HUES48 (cell line): ENCODE results near the gene ZDHHC23.

Experiments
- H3K27ac ChIP-seq: one replicate; pipeline ENCODE4 v1.7.0; 2013; ENCODE audit warnings: low read depth, low read length, inconsistent platforms
- H3K27me3 ChIP-seq: 2 replicates; pipeline ENCODE4 v1.6.1; 2013; ENCODE audit warnings: mild to moderate bottlenecking, low read length; ENCODE audit not compliant: control insufficient read depth, insufficient read depth
- H3K36me3 ChIP-seq: 2 replicates; pipeline ENCODE4 v1.6.1; 2013; ENCODE audit warnings: low read length; ENCODE audit not compliant: control insufficient read depth, insufficient read depth
- H3K4me1 ChIP-seq: 2 replicates; pipeline ENCODE4 v1.6.1; 2013; ENCODE audit warnings: mild to moderate bottlenecking, low read length; ENCODE audit not compliant: control insufficient read depth, insufficient read depth
- H3K4me3 ChIP-seq: 2 replicates; pipeline ENCODE4 v1.5.1; 2013; ENCODE audit warnings: mild to moderate bottlenecking, low read depth, low read length
- H3K9ac ChIP-seq: 2 replicates; pipeline ENCODE4 v1.6.1; 2013; ENCODE audit warnings: mild to moderate bottlenecking, low read depth, low read length, moderate library complexity
- H3K9me3 ChIP-seq: 2 replicates; pipeline ENCODE4 v1.6.1; 2013; ENCODE audit warnings: low read length; ENCODE audit not compliant: control insufficient read depth, insufficient read depth

Gene ZDHHC23

DNA sequence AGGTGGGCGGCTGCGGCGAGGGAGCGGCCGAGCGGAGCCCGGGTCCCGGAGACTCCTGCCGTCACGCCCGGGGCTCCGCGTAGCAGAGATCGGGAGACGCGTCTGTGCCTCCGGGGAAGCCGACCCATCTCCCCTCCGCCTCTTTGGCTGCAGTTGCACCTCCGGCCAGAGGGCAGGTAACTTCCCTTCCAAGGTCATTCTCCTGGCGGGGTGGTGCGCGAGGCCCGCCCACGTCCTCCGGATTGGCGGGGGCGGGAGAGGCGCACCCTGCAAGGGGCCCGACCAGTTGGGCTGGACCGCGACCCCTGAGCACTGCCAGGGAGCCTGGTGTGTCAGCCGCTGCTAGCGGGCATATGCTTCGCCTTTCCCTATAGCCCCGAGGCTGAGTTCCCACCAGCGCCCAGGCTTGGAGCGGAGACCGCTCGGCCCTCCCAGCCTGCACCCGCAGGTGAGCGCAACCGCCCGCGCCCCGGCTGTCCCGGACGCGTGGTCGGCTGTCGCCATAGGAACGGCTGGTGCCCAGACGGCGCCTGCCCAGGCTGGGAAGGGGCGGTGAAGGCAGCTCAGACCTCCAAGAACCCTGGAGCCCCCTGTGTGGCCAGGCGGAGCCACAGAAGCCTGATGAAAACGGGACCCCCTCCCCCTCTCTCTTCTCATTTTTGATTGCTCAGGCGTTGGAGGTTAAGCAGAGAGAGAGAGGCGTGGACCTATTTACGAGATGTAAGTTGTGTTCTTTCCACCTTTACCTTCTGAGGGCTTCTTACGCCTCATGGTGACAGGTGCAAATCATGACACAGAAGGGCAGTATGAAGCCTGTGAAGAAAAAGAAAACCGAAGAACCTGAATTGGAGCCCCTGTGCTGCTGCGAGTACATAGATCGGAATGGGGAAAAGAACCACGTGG is 453 bp downstream of the ZDHHC23 start:
- 0 out of 2 replicates have a peak, but pooled peaks cover 5% of the 10 kb centered on the region for H3K27me3 ChIP-seq
- H3K4me1 ChIP-seq: peaks cover 17% of the 10 kb centered on the region
- peaks cover 12% of the 10 kb centered on the region; the same call in 1 of the 2 replicates for H3K36me3 ChIP-seq
- H3K4me3 ChIP-seq: peak overlapping the region; percentile 68
- H3K27ac ChIP-seq: peak overlapping the region; percentile 62
- H3K9me3 ChIP-seq: no peaks in the 10 kb centered on the region
- H3K9ac ChIP-seq: peak overlapping the region; percentile 35; the same call in 1 of the 2 replicates

DNA sequence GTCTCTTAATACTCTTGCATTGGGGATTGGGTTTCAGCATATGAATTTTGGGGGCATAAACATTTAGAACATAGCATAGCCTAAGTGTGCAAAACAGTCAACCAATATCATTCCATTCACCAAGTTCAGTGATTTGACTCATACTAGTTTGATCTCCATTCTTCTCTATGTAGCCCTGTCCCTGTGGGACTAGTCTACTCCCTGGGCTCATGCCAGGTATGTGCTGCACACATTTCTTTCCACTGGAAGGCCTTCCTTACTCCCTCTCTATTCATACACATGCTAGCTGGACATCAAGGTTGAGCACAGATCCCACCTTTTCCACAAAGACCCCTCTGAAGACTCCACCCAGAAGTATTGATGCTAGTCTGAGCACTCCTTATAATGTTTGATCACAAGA is 5.1 kb downstream of the ZDHHC23 start:
- Histone ChIP-seq H3K27ac (no peak overlapping the region), H3K27me3 (0 out of 2 replicates have a peak, but pooled peaks cover 5% of the 10 kb centered on the region), H3K36me3 (peaks cover 54% of the 10 kb centered on the region), H3K4me1 (peaks cover 7% of the 10 kb centered on the region), H3K9ac (no peak overlapping the region), H3K4me3 (no peak overlapping the region), H3K9me3 (no peaks in the 10 kb centered on the region)

DNA sequence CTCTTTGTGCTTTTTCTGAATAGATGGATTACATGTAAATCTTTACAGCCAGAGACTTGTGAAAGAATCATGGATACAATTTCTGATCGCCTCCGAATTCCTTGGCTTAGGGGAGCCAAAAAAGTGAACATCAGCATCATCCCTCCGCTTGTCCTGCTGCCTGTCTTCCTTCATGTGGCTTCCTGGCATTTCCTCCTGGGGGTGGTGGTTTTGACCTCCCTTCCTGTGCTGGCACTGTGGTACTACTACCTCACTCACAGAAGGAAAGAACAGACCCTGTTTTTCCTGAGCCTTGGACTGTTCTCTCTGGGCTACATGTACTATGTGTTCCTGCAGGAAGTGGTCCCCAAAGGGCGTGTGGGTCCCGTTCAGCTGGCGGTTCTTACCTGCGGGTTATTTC is 5.9 kb downstream of the ZDHHC23 start:
- H3K4me1 ChIP-seq: peaks cover 6% of the 10 kb centered on the region
- H3K36me3 ChIP-seq: peaks cover 60% of the 10 kb centered on the region
- H3K9ac ChIP-seq: no peak overlapping the region
- no peaks in the 10 kb centered on the region for H3K9me3 ChIP-seq
- no peak overlapping the region for H3K27ac ChIP-seq
- 0 out of 2 replicates have a peak, but pooled peaks cover 5% of the 10 kb centered on the region for H3K27me3 ChIP-seq
- no peak overlapping the region for H3K4me3 ChIP-seq

DNA sequence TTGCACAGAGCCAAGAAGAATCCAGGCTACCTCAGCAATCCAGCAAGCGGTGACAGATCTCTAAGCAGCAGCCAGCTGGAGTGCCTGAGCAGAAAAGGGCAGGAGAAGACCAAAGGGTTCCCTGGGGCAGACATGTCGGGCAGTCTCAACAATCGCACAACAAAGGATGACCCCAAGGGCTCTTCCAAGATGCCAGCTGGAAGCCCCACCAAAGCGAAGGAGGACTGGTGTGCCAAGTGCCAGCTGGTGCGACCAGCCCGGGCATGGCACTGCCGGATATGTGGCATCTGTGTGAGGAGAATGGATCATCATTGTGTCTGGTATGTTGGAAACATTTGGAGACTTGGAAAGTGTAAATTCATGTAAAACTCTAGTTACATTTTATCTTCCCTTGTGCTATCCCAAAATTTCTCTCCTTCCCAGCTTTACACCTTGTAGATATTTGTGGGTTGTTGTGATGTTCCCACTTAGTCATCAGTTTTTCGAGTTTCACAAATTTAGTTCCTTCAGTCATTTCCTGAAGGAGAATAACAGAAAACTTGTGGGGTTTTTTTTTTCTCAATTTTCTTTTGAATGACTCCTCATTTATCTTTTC is 6.4 kb downstream of the ZDHHC23 start:
- Histone ChIP-seq H3K27me3 (0 out of 2 replicates have a peak, but pooled peaks cover under 1% of the 10 kb centered on the region), H3K36me3 (peaks cover 65% of the 10 kb centered on the region), H3K9ac (no peak overlapping the region), H3K27ac (no peak overlapping the region), H3K4me1 (peaks cover under 1% of the 10 kb centered on the region; the same call in 1 of the 2 replicates), H3K4me3 (no peak overlapping the region), H3K9me3 (no peaks in the 10 kb centered on the region)

DNA sequence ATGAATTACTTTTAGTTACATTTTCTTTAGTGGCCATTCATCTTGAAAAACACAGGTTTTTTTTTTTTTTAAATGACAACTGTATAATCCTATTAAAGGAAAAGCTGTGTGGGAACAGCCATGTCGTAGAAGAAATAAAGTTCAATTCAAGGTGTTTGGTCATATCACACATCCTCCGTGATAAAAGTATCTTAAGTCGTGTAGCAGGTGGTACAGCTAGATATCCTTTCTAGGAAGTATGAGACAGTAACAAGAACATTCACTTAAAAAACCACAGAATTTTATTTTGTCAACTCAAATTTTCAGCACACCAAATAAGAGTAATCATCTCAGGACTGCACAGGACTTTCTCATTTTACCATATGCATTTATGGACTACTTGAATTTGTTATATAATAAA is 16.1 kb downstream of the ZDHHC23 start:
- no peak overlapping the region for H3K9ac ChIP-seq
- peaks cover 28% of the 10 kb centered on the region for H3K36me3 ChIP-seq
- H3K27ac ChIP-seq: no peak overlapping the region
- H3K4me1 ChIP-seq: peaks cover 11% of the 10 kb centered on the region
- no peak overlapping the region for H3K4me3 ChIP-seq
- no peaks in the 10 kb centered on the region for H3K27me3 ChIP-seq
- H3K9me3 ChIP-seq: no peaks in the 10 kb centered on the region

DNA sequence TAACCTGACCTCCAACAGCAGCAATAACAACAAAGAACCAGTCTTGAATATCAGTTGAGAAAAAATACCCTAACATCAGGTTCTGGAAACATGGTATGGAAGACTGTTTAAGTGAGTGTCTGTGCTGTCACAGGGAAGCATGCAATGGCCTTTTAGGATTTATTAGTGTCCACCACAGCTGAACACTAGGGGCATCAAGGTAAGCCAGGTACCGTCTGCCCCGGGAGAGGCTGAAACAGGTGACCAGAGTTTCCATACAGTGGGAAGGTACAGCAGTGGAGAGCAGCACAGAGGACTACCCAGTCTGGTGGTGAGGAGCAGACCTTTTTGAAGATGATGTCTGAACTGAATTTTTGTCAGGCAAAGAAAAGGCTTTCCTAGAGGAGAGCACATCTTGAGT is 18.4 kb downstream of the ZDHHC23 start:
- Histone ChIP-seq H3K9ac (no peak overlapping the region), H3K27ac (no peak overlapping the region), H3K36me3 (peaks cover 11% of the 10 kb centered on the region), H3K4me1 (peaks cover 11% of the 10 kb centered on the region), H3K9me3 (no peaks in the 10 kb centered on the region), H3K27me3 (no peaks in the 10 kb centered on the region), H3K4me3 (no peak overlapping the region)

DNA sequence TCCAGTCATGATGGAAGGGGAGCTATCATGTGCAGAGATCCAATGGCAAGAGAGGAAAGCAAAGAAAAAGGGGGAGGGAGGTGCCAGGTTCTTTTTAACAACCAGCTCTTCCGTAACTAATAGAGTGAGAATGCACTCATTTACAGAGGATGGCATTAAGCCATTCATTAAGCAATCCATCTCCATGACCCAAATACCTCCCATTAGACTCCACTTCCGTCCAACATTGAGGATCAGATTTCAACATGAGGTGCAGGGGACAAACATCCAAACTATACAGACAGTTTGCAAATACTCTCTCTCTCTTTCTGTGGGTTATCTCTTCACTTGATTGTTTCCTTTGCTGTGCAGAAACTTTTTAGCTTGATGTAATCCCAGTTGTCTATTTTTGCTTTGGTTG is 21.2 kb downstream of the ZDHHC23 start:
- Histone ChIP-seq H3K36me3 (peaks cover 4% of the 10 kb centered on the region), H3K4me1 (no peaks in the 10 kb centered on the region), H3K9ac (no peak overlapping the region), H3K4me3 (no peak overlapping the region), H3K9me3 (peaks cover 5% of the 10 kb centered on the region), H3K27me3 (no peaks in the 10 kb centered on the region), H3K27ac (no peak overlapping the region)

DNA sequence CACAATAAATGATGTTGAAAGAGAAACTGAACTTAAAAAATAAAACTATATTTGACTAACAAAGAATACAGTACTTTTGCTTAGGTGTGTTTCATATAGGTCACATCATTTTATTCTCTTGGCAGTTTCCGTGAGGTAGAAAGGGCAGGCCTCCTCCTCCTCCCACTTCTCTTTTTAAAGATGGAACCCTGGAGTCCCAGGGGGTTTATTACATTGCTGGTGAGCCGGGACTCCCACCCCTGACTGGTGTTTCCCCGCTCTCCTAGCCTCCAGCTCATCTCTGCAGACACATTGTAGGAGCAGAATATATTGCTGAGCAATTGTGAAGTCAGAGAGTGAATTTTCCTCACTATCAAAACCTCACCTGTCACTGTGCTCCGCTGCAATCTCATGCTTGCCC is 30.0 kb downstream of the ZDHHC23 start:
- H3K9ac ChIP-seq: no peak overlapping the region
- no peaks in the 10 kb centered on the region for H3K4me1 ChIP-seq
- no peak overlapping the region for H3K4me3 ChIP-seq
- peaks cover 5% of the 10 kb centered on the region for H3K9me3 ChIP-seq
- H3K27ac ChIP-seq: no peak overlapping the region
- no peaks in the 10 kb centered on the region for H3K36me3 ChIP-seq
- H3K27me3 ChIP-seq: no peaks in the 10 kb centered on the region

DNA sequence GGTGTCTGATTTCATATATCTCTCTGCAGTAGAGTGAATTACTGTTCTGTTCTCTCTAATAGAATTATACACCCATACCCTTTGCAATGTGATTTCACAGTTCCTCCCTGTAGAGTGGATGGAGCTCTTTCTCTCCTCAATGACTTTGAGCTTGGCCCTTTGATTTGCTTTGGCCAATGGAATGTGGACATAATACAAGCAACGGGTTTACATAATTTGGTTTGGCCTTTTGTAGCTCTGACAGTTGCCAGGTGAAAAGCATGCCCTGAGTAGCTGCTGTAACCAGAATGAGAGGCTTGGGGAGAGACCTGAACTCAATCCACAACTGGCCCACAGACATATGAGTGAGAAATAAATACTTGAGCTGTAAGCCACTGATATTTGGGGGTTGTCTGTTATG is 32.1 kb downstream of the ZDHHC23 start:
- Histone ChIP-seq H3K27me3 (no peaks in the 10 kb centered on the region), H3K4me1 (no peaks in the 10 kb centered on the region), H3K36me3 (no peaks in the 10 kb centered on the region), H3K9me3 (no peaks in the 10 kb centered on the region), H3K27ac (no peak overlapping the region), H3K4me3 (no peak overlapping the region), H3K9ac (no peak overlapping the region)

DNA sequence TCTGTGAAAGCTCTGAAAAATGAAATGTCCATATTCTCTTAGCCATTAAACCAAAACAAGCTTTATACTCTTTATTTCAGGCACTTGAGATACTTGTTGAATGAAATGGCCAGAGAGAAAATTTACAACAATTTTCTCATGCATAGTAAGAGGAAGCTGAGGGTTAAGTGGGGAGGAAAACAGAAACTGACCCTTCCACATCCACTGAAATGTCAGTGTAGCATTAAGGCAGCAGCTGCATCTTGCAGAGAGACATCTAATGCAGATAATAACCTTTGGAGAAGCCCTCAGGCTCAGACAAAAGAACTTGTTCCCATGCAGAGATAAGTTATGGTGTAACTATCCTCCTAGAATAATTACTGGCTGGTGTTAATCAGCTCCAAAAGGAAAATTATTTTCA is 34.0 kb downstream of the ZDHHC23 start:
- no peak overlapping the region for H3K4me3 ChIP-seq
- H3K9me3 ChIP-seq: no peaks in the 10 kb centered on the region
- H3K4me1 ChIP-seq: no peaks in the 10 kb centered on the region
- no peaks in the 10 kb centered on the region for H3K27me3 ChIP-seq
- no peak overlapping the region for H3K9ac ChIP-seq
- H3K36me3 ChIP-seq: no peaks in the 10 kb centered on the region
- H3K27ac ChIP-seq: no peak overlapping the region

DNA sequence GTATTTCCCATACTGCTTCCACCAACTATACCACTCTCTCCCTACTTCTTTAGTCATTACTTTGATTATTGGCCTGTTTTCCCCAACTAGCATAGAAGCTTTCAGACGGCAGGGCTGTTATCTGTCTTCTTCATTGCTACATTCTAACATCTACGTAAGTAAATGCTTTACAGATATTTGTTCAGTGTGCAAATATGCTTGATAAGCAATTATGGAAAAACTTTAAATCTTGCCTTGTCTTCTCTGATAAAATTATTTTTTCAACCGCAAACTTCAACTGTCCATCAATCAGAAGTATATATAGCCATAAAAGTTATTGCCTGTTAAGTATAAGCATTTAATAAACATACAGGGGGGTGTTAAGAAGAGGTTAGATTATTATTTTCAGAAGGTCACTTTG is 35.7 kb downstream of the ZDHHC23 start:
- Histone ChIP-seq H3K4me3 (no peak overlapping the region), H3K9me3 (no peaks in the 10 kb centered on the region)

More for the DNA sequence above, 35.7 kb downstream of the ZDHHC23 start:
- Histone ChIP-seq H3K9ac (no peak overlapping the region), H3K4me1 (no peaks in the 10 kb centered on the region), H3K36me3 (no peaks in the 10 kb centered on the region), H3K27ac (no peak overlapping the region), H3K27me3 (no peaks in the 10 kb centered on the region)
